Spleen (tissue), 7 donors: ENCODE data around the gene UGT1A4.

Source experiments
- CTCF ChIP-seq, 11 experiments: fragments of 200-600 bp in 7 of 11; fragments of 450-650 bp in 4 of 11; sonication (generic) in 4 of 11; IDR thresholded peaks in 8 of 11; conservative IDR thresholded peaks in 3 of 11; 1 replicate in 7 of 11; 2 replicates in 4 of 11; pipeline versions ENCODE4 v1.4.0 to v1.8.0; 2016 to 2021; ENCODE audit warnings: antibody characterized with exemption in 11 of 11, inconsistent platforms in 4 of 11, mild to moderate bottlenecking in 1 of 11
- POLR2A ChIP-seq, 3 donors: fragments of 450-650 bp; IDR thresholded peaks; one replicate each; pipeline ENCODE4 v1.5.1; 2017; ENCODE audit warnings: antibody characterized with exemption in 3 of 3, mild to moderate bottlenecking in 1 of 3
- POLR2AphosphoS5 ChIP-seq, 3 donors: sonication (generic); formaldehyde crosslinking; IDR thresholded peaks; one replicate each; pipeline ENCODE4 v1.5.1; 2017; ENCODE audit warnings: antibody characterized with exemption in 3 of 3
- donor health status: DM: no; HTN: no; CAD: no; lungs with moderate emphysema.
- donor health status: DM: no; HTN: no; CAD: no.
- donor health status: DM: no; HTN: no; CAD: no.

- no peak for TF ChIP-seq POLR2A (IDR thresholded peaks at IDR 0.05)
- TF ChIP-seq CTCF (IDR thresholded peaks at IDR 0.05 in 8 of 11, conservative IDR thresholded peaks at IDR 0.05 in 3 of 11), result no peak
- TF ChIP-seq POLR2AphosphoS5 (IDR thresholded peaks at IDR 0.05), result no peak
These were observed 28.1 kb downstream of the UGT1A4 start for GRCh38 chr2:233746475-233747282.
